ENCODE data around the gene RPS16. TPM values are rescaled to one million over a fixed set of nuclear protein-coding genes. Genes with fewer than 3 reads are reported as not detected.

RPS16 gene
- total and polyA plus RNA-seq, 4 donors, result 109 to 1,094 (median 218) TPM

DNA sequence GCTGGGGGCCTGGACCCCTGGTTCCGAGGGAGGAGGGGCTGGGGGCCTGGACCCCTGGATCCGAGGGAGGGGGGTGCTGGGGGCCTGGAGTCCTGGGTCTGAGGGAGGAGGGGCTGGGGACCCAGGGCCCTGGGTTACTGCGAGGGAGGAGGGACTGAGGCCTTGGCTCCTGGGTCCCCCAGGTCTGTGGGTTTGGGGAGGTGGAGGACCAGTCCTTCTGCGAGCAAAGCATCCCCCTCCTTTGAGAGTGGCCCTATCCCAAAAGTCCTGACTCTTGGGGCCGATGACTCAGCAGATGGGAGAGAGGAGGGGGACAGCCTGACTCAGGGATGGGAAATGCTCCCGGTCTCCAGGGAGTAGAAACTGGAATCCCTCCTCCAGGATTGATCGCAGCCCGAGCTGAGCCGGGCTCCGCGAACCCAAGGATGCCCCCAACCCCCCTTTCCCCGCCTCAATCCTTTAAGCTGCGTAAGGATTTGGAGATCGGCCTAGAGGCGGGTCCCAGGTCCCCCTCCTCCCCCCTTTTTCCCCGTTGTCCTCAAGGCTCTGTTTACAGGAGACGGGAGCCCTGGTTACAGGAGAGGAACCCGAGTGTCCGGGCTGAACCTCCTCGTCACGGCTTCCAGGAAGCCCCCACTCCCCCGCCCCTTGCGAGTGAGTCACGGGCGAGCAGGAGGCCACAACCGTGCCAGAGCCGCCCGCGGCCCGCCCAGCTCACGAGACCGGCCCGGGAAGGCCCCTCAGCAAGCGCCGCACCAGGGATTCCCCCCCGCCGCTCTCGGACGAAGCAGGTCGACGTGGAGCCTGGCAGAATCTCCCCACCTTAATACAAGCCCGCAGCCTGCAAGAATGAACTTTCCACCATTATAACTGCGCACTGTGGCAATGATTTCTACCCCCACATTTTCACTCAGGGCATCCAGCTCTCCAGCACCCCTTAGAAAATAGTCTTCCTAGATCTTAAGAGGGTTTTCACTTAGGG lies 32.1 kb downstream of the RPS16 start:
- TF ChIP-seq GABPA (IDR thresholded peaks at IDR 0.05 in 1 of 2, conservative IDR thresholded peaks at IDR 0.05 in 1 of 2), result no peak
- no peak for TF ChIP-seq HNF4G (IDR thresholded peaks at IDR 0.05)
- TF ChIP-seq RXRA (IDR thresholded peaks at IDR 0.05), result peak in 1 of 2 donors; percentile 42
- no peak for TF ChIP-seq FOXA2 (IDR thresholded peaks at IDR 0.05)
- peak in 1 of 2 donors; percentile 30 for TF ChIP-seq EGR1 (IDR thresholded peaks at IDR 0.05; ENCODE audit: low read depth in 2 of 2)
- TF ChIP-seq, protein P1, sequence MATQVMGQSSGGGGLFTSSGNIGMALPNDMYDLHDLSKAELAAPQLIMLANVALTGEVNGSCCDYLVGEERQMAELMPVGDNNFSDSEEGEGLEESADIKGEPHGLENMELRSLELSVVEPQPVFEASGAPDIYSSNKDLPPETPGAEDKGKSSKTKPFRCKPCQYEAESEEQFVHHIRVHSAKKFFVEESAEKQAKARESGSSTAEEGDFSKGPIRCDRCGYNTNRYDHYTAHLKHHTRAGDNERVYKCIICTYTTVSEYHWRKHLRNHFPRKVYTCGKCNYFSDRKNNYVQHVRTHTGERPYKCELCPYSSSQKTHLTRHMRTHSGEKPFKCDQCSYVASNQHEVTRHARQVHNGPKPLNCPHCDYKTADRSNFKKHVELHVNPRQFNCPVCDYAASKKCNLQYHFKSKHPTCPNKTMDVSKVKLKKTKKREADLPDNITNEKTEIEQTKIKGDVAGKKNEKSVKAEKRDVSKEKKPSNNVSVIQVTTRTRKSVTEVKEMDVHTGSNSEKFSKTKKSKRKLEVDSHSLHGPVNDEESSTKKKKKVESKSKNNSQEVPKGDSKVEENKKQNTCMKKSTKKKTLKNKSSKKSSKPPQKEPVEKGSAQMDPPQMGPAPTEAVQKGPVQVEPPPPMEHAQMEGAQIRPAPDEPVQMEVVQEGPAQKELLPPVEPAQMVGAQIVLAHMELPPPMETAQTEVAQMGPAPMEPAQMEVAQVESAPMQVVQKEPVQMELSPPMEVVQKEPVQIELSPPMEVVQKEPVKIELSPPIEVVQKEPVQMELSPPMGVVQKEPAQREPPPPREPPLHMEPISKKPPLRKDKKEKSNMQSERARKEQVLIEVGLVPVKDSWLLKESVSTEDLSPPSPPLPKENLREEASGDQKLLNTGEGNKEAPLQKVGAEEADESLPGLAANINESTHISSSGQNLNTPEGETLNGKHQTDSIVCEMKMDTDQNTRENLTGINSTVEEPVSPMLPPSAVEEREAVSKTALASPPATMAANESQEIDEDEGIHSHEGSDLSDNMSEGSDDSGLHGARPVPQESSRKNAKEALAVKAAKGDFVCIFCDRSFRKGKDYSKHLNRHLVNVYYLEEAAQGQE (IDR thresholded peaks at IDR 0.05), result peak; percentile 45
- TF ChIP-seq SP1 (IDR thresholded peaks at IDR 0.05), result peak; percentile 70
- TF ChIP-seq JUND (IDR thresholded peaks at IDR 0.05), result peak; percentile 90 to 94
- TF ChIP-seq, protein P2, sequence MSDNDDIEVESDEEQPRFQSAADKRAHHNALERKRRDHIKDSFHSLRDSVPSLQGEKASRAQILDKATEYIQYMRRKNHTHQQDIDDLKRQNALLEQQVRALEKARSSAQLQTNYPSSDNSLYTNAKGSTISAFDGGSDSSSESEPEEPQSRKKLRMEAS (IDR thresholded peaks at IDR 0.05), result peak; percentile 31
- WGBS, result 46% methylated on average over 43 of the region's 43 CpGs
- DNase-seq (ENCODE audit: low spot score), result peak; percentile 68
- Histone ChIP-seq H3K36me3 (ENCODE audit: control insufficient read depth in 4 of 4, insufficient read depth in 3 of 4, low read depth in 1 of 4, low read length in 3 of 4) (peaks cover 0 to 9% (median 0%) of the 10 kb centered on the region in 4 donors), H3K9ac (ENCODE audit: low read depth in 1 of 2, low read length in 2 of 2) (peak overlapping the region; percentile 74 to 75), H3K27ac (ENCODE audit: low read depth in 1 of 2, low read length in 2 of 2) (peak overlapping the region; percentile 96 to 98), H3K4me1 (ENCODE audit: control insufficient read depth in 4 of 4, insufficient read depth in 4 of 4, low read length in 3 of 4) (peaks cover 12 to 29% (median 21%) of the 10 kb centered on the region in 4 donors), H3K9me3 (ENCODE audit: control insufficient read depth in 4 of 4, low read length in 3 of 4) (no peaks in the 10 kb centered on the region), H3K27me3 (ENCODE audit: control insufficient read depth in 4 of 4, insufficient read depth in 4 of 4, low read length in 3 of 4) (no peaks in the 10 kb centered on the region), H3K4me3 (ENCODE audit: low read depth in 1 of 3, low read length in 3 of 3) (peak overlapping the region; percentile 20 to 36 (median 35))

DNA sequence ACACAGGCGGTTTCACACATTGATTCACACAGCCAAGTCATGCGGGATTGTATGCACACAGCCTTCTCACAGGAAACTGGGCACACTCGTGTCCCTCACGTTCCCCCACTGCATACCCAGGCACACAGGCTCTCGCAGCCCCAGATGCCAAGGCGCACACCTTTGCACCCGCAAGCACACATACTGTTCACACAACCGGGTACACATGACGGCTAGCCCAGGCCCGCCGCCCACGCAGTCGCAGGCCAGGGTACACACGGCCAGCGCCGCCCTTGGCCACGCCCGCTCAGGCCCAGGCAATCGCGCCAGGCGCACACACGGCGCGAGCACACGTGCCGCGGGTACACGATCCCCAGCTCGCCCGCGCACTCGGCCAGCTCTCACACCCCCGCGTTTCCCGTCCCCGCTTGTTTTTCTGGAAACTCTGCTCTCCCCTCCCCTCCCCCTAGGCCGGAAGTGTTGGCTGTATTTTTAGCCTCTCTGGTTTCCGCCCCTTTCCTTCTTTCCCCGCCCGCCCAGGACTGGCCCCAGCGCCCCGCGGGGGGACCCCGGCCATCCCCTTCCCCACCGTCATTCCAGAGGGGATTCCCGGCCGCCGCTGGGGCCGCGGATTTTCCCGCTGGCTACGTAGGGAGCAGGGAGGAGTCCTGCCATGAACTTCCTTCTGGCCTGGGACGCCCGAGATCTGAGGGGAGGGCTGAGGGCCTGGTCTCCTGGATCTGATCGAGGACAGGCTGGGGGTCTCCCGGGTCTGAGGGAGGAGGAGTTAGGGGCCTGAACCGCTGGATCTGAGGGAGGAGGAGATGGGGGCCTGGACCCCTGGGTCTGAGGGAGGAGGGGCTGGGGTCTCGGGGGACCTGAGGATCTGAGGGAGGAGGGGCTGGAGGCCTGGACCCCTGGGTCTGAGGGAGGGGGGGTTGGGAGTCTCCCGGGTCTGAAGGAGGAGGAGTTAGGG lies 33.1 kb downstream of the RPS16 start:
- no peaks in the 10 kb centered on the region for H3K9me3 ChIP-seq (ENCODE audit: control insufficient read depth in 4 of 4, low read length in 3 of 4)
- DNase-seq (ENCODE audit: low spot score), result peak; percentile 74
- H3K9ac ChIP-seq (ENCODE audit: low read depth in 1 of 2, low read length in 2 of 2), result peak overlapping the region; percentile 74 to 75
- peaks cover 18 to 39% (median 29%) of the 10 kb centered on the region in 4 donors for H3K4me1 ChIP-seq (ENCODE audit: control insufficient read depth in 4 of 4, insufficient read depth in 4 of 4, low read length in 3 of 4)
- H3K27ac ChIP-seq (ENCODE audit: low read depth in 1 of 2, low read length in 2 of 2), result peak overlapping the region; percentile 96 to 98
- H3K27me3 ChIP-seq (ENCODE audit: control insufficient read depth in 4 of 4, insufficient read depth in 4 of 4, low read length in 3 of 4), result no peaks in the 10 kb centered on the region
- H3K4me3 ChIP-seq (ENCODE audit: low read depth in 1 of 3, low read length in 3 of 3), result peak overlapping the region; percentile 35 to 57 (median 36)
- WGBS, result 1% methylated on average over 59 of the region's 59 CpGs
- peaks cover 0 to under 1% (median 0%) of the 10 kb centered on the region in 4 donors for H3K36me3 ChIP-seq (ENCODE audit: control insufficient read depth in 4 of 4, insufficient read depth in 3 of 4, low read depth in 1 of 4, low read length in 3 of 4)
- TF ChIP-seq HNF4G (IDR thresholded peaks at IDR 0.05) (no peak), RAD21 (IDR thresholded peaks at IDR 0.05) (peak in 1 of 2 donors; percentile 10), FOXA1 (IDR thresholded peaks at IDR 0.05) (no peak), EGR1 (IDR thresholded peaks at IDR 0.05; ENCODE audit: low read depth in 2 of 2) (peak; percentile 99), RXRA (IDR thresholded peaks at IDR 0.05) (peak in 1 of 2 donors; percentile 44), YY1 (IDR thresholded peaks at IDR 0.05) (peak; percentile 57), FOXA2 (IDR thresholded peaks at IDR 0.05) (no peak), JUND (IDR thresholded peaks at IDR 0.05) (peak in 1 of 2 donors; percentile 88)
- TF ChIP-seq, protein P1 (IDR thresholded peaks at IDR 0.05), result peak; percentile 74
- TF ChIP-seq, protein P3, sequence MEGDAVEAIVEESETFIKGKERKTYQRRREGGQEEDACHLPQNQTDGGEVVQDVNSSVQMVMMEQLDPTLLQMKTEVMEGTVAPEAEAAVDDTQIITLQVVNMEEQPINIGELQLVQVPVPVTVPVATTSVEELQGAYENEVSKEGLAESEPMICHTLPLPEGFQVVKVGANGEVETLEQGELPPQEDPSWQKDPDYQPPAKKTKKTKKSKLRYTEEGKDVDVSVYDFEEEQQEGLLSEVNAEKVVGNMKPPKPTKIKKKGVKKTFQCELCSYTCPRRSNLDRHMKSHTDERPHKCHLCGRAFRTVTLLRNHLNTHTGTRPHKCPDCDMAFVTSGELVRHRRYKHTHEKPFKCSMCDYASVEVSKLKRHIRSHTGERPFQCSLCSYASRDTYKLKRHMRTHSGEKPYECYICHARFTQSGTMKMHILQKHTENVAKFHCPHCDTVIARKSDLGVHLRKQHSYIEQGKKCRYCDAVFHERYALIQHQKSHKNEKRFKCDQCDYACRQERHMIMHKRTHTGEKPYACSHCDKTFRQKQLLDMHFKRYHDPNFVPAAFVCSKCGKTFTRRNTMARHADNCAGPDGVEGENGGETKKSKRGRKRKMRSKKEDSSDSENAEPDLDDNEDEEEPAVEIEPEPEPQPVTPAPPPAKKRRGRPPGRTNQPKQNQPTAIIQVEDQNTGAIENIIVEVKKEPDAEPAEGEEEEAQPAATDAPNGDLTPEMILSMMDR (IDR thresholded peaks at IDR 0.05; ENCODE audit: low read depth, low read length, missing input control), result no peak
- TF ChIP-seq, protein P2 (IDR thresholded peaks at IDR 0.05), result no peak
- TF ChIP-seq, protein P4, sequence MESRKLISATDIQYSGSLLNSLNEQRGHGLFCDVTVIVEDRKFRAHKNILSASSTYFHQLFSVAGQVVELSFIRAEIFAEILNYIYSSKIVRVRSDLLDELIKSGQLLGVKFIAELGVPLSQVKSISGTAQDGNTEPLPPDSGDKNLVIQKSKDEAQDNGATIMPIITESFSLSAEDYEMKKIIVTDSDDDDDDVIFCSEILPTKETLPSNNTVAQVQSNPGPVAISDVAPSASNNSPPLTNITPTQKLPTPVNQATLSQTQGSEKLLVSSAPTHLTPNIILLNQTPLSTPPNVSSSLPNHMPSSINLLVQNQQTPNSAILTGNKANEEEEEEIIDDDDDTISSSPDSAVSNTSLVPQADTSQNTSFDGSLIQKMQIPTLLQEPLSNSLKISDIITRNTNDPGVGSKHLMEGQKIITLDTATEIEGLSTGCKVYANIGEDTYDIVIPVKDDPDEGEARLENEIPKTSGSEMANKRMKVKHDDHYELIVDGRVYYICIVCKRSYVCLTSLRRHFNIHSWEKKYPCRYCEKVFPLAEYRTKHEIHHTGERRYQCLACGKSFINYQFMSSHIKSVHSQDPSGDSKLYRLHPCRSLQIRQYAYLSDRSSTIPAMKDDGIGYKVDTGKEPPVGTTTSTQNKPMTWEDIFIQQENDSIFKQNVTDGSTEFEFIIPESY (IDR thresholded peaks at IDR 0.05), result peak; percentile 70

All from liver (tissue), 9 donors.